K562 (cell line): ENCODE results near the gene DYNC1H1. TPM values are rescaled to one million over a fixed set of nuclear protein-coding genes. Genes with fewer than 3 reads are reported as not detected.

Source experiments
- ATAC-seq: fragments of 200-7000 bp; cut with Tn5 transposase; 3 replicates; pipeline ENCODE4 v1.9.1; 2020; ENCODE audit warnings: moderate library complexity
- BruUV-seq: library from RNA; stranded (reverse); fragments of 400-500 nt; replicated peaks from 2 replicates; lab custom pipeline; 2021; lab: Mats Ljungman, UMichigan
- CTCF ChIA-PET: fragments of 300-600 bp; formaldehyde crosslinking; extraction: SDS; loops from one replicate; lab custom pipeline; 2021; ENCODE audit warnings: low intra/inter-chr PET ratio; lab: Yijun Ruan, JAX
- POLR2A ChIA-PET: fragments of 300-600, 350-650 bp; sonication (Branson Sonifier 250); formaldehyde crosslinking; extraction: SDS; loops from one replicate; lab custom pipeline; 2021; ENCODE audit warnings: antibody characterized with exemption, inconsistent platforms; lab: Yijun Ruan, JAX
- DNase-seq, 4 experiments: peaks; one replicate each; pipeline versions ENCODE4 v3.0.0 to v3.0.0-alpha.2; 2011 to 2018; ENCODE audit warnings: low spot score in 3 of 4, mixed read lengths in 3 of 4; ENCODE audit errors: extremely low read depth in 1 of 4
- FAIRE-seq: peaks from 2 replicates; lab custom pipeline; 2011; peaks lifted over from hg19 to GRCh38; lab: Jason Lieb, UNC
- H2AFZ ChIP-seq: 2 replicates; pipeline ENCODE4 v1.6.0; 2011; ENCODE audit warnings: low read depth, low read length, control low read depth, inconsistent platforms
- H3K27ac ChIP-seq: fragments of 200-600 bp; 3 replicates; pipeline ENCODE4 v1.8.0; 2011; ENCODE audit warnings: low read depth, mild to moderate bottlenecking, control low read depth, inconsistent platforms, low read length, moderate library complexity, mixed read lengths; ENCODE audit errors: extremely low read depth
- H3K27me3 ChIP-seq, 2 experiments: fragments of 300-600 bp in 1 of 2; 2 replicates in 1 of 2; 3 replicates in 1 of 2; pipeline versions ENCODE4 v1.6.0 to v1.8.0; 2011; ENCODE audit warnings: inconsistent platforms in 2 of 2, low read length in 2 of 2, mild to moderate bottlenecking in 1 of 2, mixed read lengths in 1 of 2, moderate library complexity in 1 of 2; ENCODE audit not compliant: control insufficient read depth in 2 of 2, insufficient read depth in 2 of 2
- H3K36me3 ChIP-seq: fragments of 300-600 bp; 3 replicates; pipeline ENCODE4 v1.8.0; 2011; ENCODE audit warnings: mild to moderate bottlenecking, low read length, inconsistent platforms; ENCODE audit not compliant: control insufficient read depth, insufficient read depth
- H3K4me1 ChIP-seq, 2 experiments: fragments of 200-600 bp in 1 of 2; replicated peaks in 1 of 2; 2 replicates in 1 of 2; 3 replicates in 1 of 2; pipeline versions ENCODE4 v1.5.1 to v1.8.0; 2011; ENCODE audit warnings: inconsistent platforms in 2 of 2, low read length in 2 of 2, mild to moderate bottlenecking in 1 of 2, mixed read lengths in 1 of 2, moderate library complexity in 1 of 2; ENCODE audit not compliant: control insufficient read depth in 2 of 2, insufficient read depth in 2 of 2
- H3K4me2 ChIP-seq: 2 replicates; pipeline ENCODE4 v1.6.1; 2011; ENCODE audit warnings: low read length, control low read depth, inconsistent platforms, mixed read lengths; ENCODE audit not compliant: insufficient read depth
- H3K4me3 ChIP-seq: fragments of 200-600 bp; sonication (generic), shearing (Covaris generic); 2 replicates; pipeline ENCODE4 v1.5.1; 2016; ENCODE audit warnings: control low read depth, inconsistent platforms
- H3K79me2 ChIP-seq: fragments of 200-600 bp; 3 replicates; pipeline ENCODE4 v1.8.0; 2011; ENCODE audit warnings: low read length, inconsistent platforms; ENCODE audit not compliant: control insufficient read depth, insufficient read depth
- H3K9ac ChIP-seq, 2 experiments: 2 replicates each; pipeline versions ENCODE4 v1.6.0 to v1.6.1; 2011; ENCODE audit warnings: low read depth in 2 of 2, low read length in 2 of 2, control low read depth in 1 of 2, inconsistent platforms in 1 of 2, mild to moderate bottlenecking in 1 of 2, mixed read lengths in 1 of 2; ENCODE audit not compliant: insufficient read depth in 1 of 2
- H3K9me1 ChIP-seq: one replicate; pipeline ENCODE4 v1.6.0; 2011; ENCODE audit warnings: inconsistent platforms, mild to moderate bottlenecking, low read length, moderate library complexity; ENCODE audit not compliant: control insufficient read depth, insufficient read depth
- H3K9me3 ChIP-seq: replicated peaks from 2 replicates; pipeline ENCODE4 v1.5.1; 2011; ENCODE audit warnings: low read depth, low read length, inconsistent platforms; ENCODE audit not compliant: control insufficient read depth, insufficient read depth
- H4K20me1 ChIP-seq: replicated peaks from 2 replicates; pipeline ENCODE4 v1.6.1; 2011; ENCODE audit warnings: low read length, inconsistent platforms, mixed read lengths; ENCODE audit not compliant: control insufficient read depth, insufficient read depth
- FOSL1 ChIP-seq: fragments of 200-800 bp; sonication (Bioruptor generic); conservative IDR thresholded peaks from 2 replicates; pipeline ENCODE4 v1.6.1; 2016; ENCODE audit warnings: missing genetic modification characterization, missing compliant biosample characterization
- NCOR1 ChIP-seq: fragments of 450-650 bp; IDR thresholded peaks from 2 replicates; pipeline ENCODE4 v1.6.1; 2016; ENCODE audit warnings: mild to moderate bottlenecking, moderate library complexity
- NFE2 ChIP-seq: IDR thresholded peaks from 2 replicates; pipeline ENCODE4 v1.6.1; 2014; ENCODE audit warnings: antibody characterized with exemption, low read depth
- NONO ChIP-seq, 2 experiments: fragments of 200-400 bp in 1 of 2; fragments of 450-650 bp in 1 of 2; formaldehyde crosslinking in 1 of 2; IDR thresholded peaks; 2 replicates each; pipeline ENCODE4 v1.6.1; 2017; ENCODE audit warnings: low read depth in 2 of 2, mild to moderate bottlenecking in 2 of 2, moderate library complexity in 2 of 2, low read length in 1 of 2
- RFX7 ChIP-seq: fragments of 250-450 bp; sonication (Bioruptor Pico); IDR thresholded peaks from 2 replicates; pipeline ENCODE4 v1.5.1; 2021; ENCODE audit warnings: mild to moderate bottlenecking
- SUPT5H ChIP-seq: fragments of 450-650 bp; IDR thresholded peaks from 2 replicates; pipeline ENCODE4 v1.6.1; 2016
- TAF7 ChIP-seq: fragments of 450-650 bp; IDR thresholded peaks from 2 replicates; pipeline ENCODE4 v1.6.1; 2016; ENCODE audit warnings: missing genetic modification characterization, missing compliant biosample characterization
- ZNF143 ChIP-seq: sonication (generic); formaldehyde crosslinking; IDR thresholded peaks from 2 replicates; pipeline ENCODE4 v1.9.0; 2022; ENCODE audit warnings: mild to moderate bottlenecking, missing genetic modification reagents
- ZNF175 ChIP-seq: fragments of 200-800 bp; sonication (Bioruptor generic); IDR thresholded peaks from 2 replicates; pipeline ENCODE4 v1.6.1; 2016; ENCODE audit warnings: low read depth, mild to moderate bottlenecking, missing genetic modification characterization, missing compliant biosample characterization
- ZNF212 ChIP-seq: fragments of 450-650 bp; formaldehyde crosslinking; IDR thresholded peaks from 2 replicates; pipeline ENCODE4 v1.4.0; 2020; ENCODE audit warnings: mild to moderate bottlenecking
- ZNF785 ChIP-seq: fragments of 250-450 bp; sonication (Bioruptor Pico); IDR thresholded peaks from 2 replicates; pipeline ENCODE4 v1.4.0; 2020; ENCODE audit warnings: mild to moderate bottlenecking
- WGBS: fragments of 100-300 bp; shearing (Covaris generic); methylation state at CpG from one replicate; pipeline ENCODE4 v1.1.6; 2016; ENCODE audit warnings: low coverage, mixed read lengths; ENCODE audit not compliant: insufficient coverage; ENCODE audit errors: missing lambda C conversion rate; 5-methylcytosine and 5-hydroxymethylcytosine counted together
- in situ Hi-C: fragments of 300-500 bp; cut with MboI; formaldehyde crosslinking; loops from 4 replicates; pipeline ENCODE4 v1.15.0; 2018; ENCODE audit warnings: inconsistent platforms, mixed read lengths
- intact Hi-C: fragments of 100-400 bp; cut with micrococcal nuclease; formaldehyde crosslinking; loops from 2 replicates; pipeline ENCODE4 v1.14.2; 2022
- polyA plus RNA-seq, 8 experiments: library from polyadenylated mRNA; depleted of rRNA in 4 of 8; stranded (reverse) in 5 of 8; unstranded in 3 of 8; fragments of >200 nt; fragmentation: Nextera tagmentation in 2 of 8; fragmentation: Illumina TruSeq in 1 of 8; extraction: Ambion mirVana in 2 of 8; extraction: Trizol in 1 of 8; gene quantifications; 2 replicates each; pipeline versions ENCODE4 v1.2.1 to v1.2.3, GENCODE V29; 2011 to 2014; ENCODE audit warnings: inconsistent platforms in 1 of 8, missing spikeins in 1 of 8
- total RNA-seq, 7 experiments: library from RNA; depleted of rRNA in 6 of 7; stranded (reverse); fragments of >200 nt in 6 of 7; fragmentation: Illumina TruSeq in 2 of 7; extraction: Trizol in 2 of 7; gene quantifications; 2 replicates each; pipeline versions ENCODE4 v1.2.1 to v1.2.3, GENCODE V29; 2011 to 2021; ENCODE audit warnings: low replicate concordance in 1 of 7
- TF ChIP-seq, protein P1 (sequence below): fragments of 450-650 bp; IDR thresholded peaks from 2 replicates; pipeline ENCODE4 v1.6.1; 2016; ENCODE audit warnings: missing biosample characterization, missing genetic modification characterization
- TF ChIP-seq, protein P2 (sequence below): fragments of 250-450 bp; sonication (Bioruptor Pico); IDR thresholded peaks from 2 replicates; pipeline ENCODE4 v1.5.0; 2021; ENCODE audit warnings: mild to moderate bottlenecking, borderline replicate concordance
- TF ChIP-seq, protein P3 (sequence below): fragments of 250-450 bp; sonication (Bioruptor Pico); IDR thresholded peaks from 2 replicates; pipeline ENCODE4 v1.4.0; 2020; ENCODE audit warnings: mild to moderate bottlenecking, moderate library complexity

The DYNC1H1 gene
- total and polyA plus RNA-seq, 9 of the 15 experiments (the other 6 are each of a cell fraction or from before 2014, with no cell fraction given) = 31.9 to 335 (median 115) TPM

DNA sequence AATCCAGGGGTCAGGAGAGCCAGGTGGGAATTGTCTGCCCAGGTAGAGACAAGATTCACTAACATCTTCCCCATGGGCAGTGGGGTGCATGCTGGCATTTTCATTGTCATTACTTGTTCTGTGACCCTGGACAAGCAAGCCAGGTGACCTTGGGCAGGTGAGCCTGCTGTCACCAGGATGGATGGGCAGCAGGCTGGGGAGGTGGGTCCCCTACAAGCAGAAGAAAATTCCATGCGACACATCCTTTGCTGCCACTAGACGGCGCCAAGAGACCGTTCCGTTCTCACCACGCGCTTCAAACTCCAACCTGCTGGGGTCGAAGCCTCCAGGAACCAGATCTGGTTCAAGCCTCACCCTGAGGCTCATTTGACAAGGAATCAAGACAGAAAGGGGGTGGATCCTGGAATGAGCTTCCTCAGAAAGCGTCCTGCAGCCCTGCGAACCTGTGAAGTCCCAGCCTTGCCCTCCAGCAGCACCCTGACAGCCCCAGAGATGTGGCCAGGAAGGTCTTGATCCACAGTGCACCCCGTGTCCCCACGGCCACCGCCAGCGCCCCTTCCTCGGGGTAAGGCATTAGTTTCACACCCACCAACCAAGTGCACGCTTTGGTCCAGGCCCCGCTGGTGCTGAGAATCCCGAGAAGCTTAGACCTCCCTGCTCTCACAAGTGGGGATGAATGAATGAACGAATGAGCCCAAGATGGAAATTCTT lies 3.2 kb upstream of the DYNC1H1 start:
- ChIA-PET POLR2A (no interaction called here), CTCF (interaction anchor here (0.7 to 1.0 kb wide), 4 partner anchors 85 to 254 kb away, joined by 4 to 5 read pairs (median 4); no protein-coding TSS in a partner anchor)
- Histone ChIP-seq H3K9me3 (no peaks in the 10 kb centered on the region), H3K4me2 (peak overlapping the region; percentile 38), H3K9me1 (no peaks in the 10 kb centered on the region), H3K79me2 (peaks cover 18% of the 10 kb centered on the region), H4K20me1 (no peaks in the 10 kb centered on the region), H3K27ac (no peak overlapping the region), H3K27me3 (no peaks in the 10 kb centered on the region), H3K9ac (peak overlapping the region; percentile 35 to 85; a peak in 2 of 4 replicates), H3K36me3 (0 out of 3 replicates have a peak, but pooled peaks cover 4% of the 10 kb centered on the region), H3K4me3 (no peak overlapping the region), H3K4me1 (peaks cover 37 to 46% of the 10 kb centered on the region in 2 experiments), H2AFZ (peak overlapping the region; percentile 89)
- in situ Hi-C loops = loop anchor here (5.0 kb wide), 1 partner anchor 356 kb away; the partner anchor contains the start of gene ZNF839
- BruUV-seq = no TSS peak
- intact Hi-C loops = loop anchor here (1.0 to 10.0 kb wide), 5 partner anchors 86 to 544 kb away; partner anchors contain the start of genes ANKRD9 and ZNF839
- peak; percentile 47 for ATAC-seq
- peak; percentile 56 to 87 (median 62) for DNase-seq
- 25% methylated on average over 18 of the region's 19 CpGs for WGBS
- FAIRE-seq = peak; percentile 91
- TF ChIP-seq TAF7 (tag) = no peak
- no peak for TF ChIP-seq RFX7 (CRISPR knock-in tag)
- TF ChIP-seq ZNF175 = no peak
- TF ChIP-seq NFE2 = no peak
- TF ChIP-seq, protein P1, sequence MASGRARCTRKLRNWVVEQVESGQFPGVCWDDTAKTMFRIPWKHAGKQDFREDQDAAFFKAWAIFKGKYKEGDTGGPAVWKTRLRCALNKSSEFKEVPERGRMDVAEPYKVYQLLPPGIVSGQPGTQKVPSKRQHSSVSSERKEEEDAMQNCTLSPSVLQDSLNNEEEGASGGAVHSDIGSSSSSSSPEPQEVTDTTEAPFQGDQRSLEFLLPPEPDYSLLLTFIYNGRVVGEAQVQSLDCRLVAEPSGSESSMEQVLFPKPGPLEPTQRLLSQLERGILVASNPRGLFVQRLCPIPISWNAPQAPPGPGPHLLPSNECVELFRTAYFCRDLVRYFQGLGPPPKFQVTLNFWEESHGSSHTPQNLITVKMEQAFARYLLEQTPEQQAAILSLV (tag) = no peak
- no peak for TF ChIP-seq ZNF143 (CRISPR knock-in tag)
- TF ChIP-seq SUPT5H = no peak
- no peak for TF ChIP-seq ZNF212 (CRISPR knock-in tag)
- TF ChIP-seq, protein P2, sequence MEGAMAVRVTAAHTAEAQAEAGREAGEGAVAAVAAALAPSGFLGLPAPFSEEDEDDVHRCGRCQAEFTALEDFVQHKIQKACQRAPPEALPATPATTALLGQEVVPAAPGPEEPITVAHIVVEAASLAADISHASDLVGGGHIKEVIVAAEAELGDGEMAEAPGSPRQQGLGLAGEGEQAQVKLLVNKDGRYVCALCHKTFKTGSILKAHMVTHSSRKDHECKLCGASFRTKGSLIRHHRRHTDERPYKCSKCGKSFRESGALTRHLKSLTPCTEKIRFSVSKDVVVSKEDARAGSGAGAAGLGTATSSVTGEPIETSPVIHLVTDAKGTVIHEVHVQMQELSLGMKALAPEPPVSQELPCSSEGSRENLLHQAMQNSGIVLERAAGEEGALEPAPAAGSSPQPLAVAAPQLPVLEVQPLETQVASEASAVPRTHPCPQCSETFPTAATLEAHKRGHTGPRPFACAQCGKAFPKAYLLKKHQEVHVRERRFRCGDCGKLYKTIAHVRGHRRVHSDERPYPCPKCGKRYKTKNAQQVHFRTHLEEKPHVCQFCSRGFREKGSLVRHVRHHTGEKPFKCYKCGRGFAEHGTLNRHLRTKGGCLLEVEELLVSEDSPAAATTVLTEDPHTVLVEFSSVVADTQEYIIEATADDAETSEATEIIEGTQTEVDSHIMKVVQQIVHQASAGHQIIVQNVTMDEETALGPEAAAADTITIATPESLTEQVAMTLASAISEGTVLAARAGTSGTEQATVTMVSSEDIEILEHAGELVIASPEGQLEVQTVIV = no peak
- TF ChIP-seq NONO (IDR thresholded peaks at IDR 0.05; ENCODE audit: low read depth in 2 of 2, low read length in 1 of 2) = no peak
- no peak for TF ChIP-seq FOSL1 (tag)
- TF ChIP-seq, protein P3, sequence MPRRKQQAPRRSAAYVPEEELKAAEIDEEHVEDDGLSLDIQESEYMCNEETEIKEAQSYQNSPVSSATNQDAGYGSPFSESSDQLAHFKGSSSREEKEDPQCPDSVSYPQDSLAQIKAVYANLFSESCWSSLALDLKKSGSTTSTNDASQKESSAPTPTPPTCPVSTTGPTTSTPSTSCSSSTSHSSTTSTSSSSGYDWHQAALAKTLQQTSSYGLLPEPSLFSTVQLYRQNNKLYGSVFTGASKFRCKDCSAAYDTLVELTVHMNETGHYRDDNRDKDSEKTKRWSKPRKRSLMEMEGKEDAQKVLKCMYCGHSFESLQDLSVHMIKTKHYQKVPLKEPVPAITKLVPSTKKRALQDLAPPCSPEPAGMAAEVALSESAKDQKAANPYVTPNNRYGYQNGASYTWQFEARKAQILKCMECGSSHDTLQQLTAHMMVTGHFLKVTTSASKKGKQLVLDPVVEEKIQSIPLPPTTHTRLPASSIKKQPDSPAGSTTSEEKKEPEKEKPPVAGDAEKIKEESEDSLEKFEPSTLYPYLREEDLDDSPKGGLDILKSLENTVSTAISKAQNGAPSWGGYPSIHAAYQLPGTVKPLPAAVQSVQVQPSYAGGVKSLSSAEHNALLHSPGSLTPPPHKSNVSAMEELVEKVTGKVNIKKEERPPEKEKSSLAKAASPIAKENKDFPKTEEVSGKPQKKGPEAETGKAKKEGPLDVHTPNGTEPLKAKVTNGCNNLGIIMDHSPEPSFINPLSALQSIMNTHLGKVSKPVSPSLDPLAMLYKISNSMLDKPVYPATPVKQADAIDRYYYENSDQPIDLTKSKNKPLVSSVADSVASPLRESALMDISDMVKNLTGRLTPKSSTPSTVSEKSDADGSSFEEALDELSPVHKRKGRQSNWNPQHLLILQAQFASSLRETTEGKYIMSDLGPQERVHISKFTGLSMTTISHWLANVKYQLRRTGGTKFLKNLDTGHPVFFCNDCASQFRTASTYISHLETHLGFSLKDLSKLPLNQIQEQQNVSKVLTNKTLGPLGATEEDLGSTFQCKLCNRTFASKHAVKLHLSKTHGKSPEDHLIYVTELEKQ (CRISPR knock-in tag) = no peak
- no peak for TF ChIP-seq NCOR1
- TF ChIP-seq ZNF785 (CRISPR knock-in tag) = no peak
